Neuronal stem cell (in vitro differentiated cells): ENCODE measurements around the gene PRSS8.
A peak's percentile ranks its signal among the peaks of the same experiment; 100 is the strongest.

ENCODE experiments used
- DNase-seq: peaks from one replicate; pipeline ENCODE4 v3.0.0-alpha.2; 2013; ENCODE audit warnings: low spot score
- H2AFZ ChIP-seq: one replicate; pipeline ENCODE4 v1.6.1; 2013; ENCODE audit warnings: mild to moderate bottlenecking, low read length, inconsistent platforms
- H2AK5ac ChIP-seq: 2 replicates; pipeline ENCODE4 v1.6.1; 2013; ENCODE audit warnings: low read depth, mild to moderate bottlenecking, inconsistent platforms, low read length, moderate library complexity, mixed read lengths
- H2BK120ac ChIP-seq: 2 replicates; pipeline ENCODE4 v1.6.1; 2013; ENCODE audit warnings: low read depth, mild to moderate bottlenecking, inconsistent platforms, low read length, moderate library complexity, mixed read lengths
- H2BK12ac ChIP-seq: one replicate; pipeline ENCODE4 v1.6.1; 2013; ENCODE audit warnings: low read length, inconsistent platforms
- H2BK15ac ChIP-seq: 2 replicates; pipeline ENCODE4 v1.6.1; 2013; ENCODE audit warnings: mild to moderate bottlenecking, low read length, inconsistent platforms, mixed read lengths
- H2BK5ac ChIP-seq: one replicate; pipeline ENCODE4 v1.6.1; 2013; ENCODE audit warnings: inconsistent platforms, mild to moderate bottlenecking, low read length, moderate library complexity
- H3K14ac ChIP-seq: one replicate; pipeline ENCODE4 v1.6.1; 2013; ENCODE audit warnings: low read length, inconsistent platforms
- H3K18ac ChIP-seq: 2 replicates; pipeline ENCODE4 v1.6.1; 2013; ENCODE audit warnings: low read length, inconsistent platforms
- H3K23ac ChIP-seq: 2 replicates; pipeline ENCODE4 v1.6.1; 2013; ENCODE audit warnings: low read depth, mild to moderate bottlenecking, mixed read lengths, low read length, inconsistent platforms; ENCODE audit not compliant: poor library complexity
- H3K27ac ChIP-seq: replicated peaks from 3 replicates; pipeline ENCODE4 v1.5.1; 2013; ENCODE audit warnings: low read length, inconsistent platforms
- H3K27me3 ChIP-seq, 3 experiments: 2 replicates each; pipeline ENCODE4 v1.6.1; 2013; ENCODE audit warnings: low read length in 3 of 3, mild to moderate bottlenecking in 2 of 3, inconsistent platforms in 1 of 3, low read depth in 1 of 3, mixed read lengths in 1 of 3, moderate library complexity in 1 of 3; ENCODE audit not compliant: control insufficient read depth in 3 of 3, insufficient read depth in 3 of 3
- H3K36me3 ChIP-seq, 2 donors: replicated peaks in 1 of 2; 2 replicates each; pipeline ENCODE4 v1.6.1; 2013; ENCODE audit warnings: low read length in 2 of 2; ENCODE audit not compliant: control insufficient read depth in 2 of 2, insufficient read depth in 2 of 2
- H3K4ac ChIP-seq: 2 replicates; pipeline ENCODE4 v1.6.1; 2013; ENCODE audit warnings: inconsistent platforms, mild to moderate bottlenecking, low read length, moderate library complexity
- H3K4me1 ChIP-seq, 2 donors: 1 replicate in 1 of 2; 2 replicates in 1 of 2; pipeline ENCODE4 v1.6.1; 2013; ENCODE audit warnings: low read length in 2 of 2, low read depth in 1 of 2; ENCODE audit not compliant: control insufficient read depth in 2 of 2, insufficient read depth in 1 of 2
- H3K4me2 ChIP-seq: one replicate; pipeline ENCODE4 v1.6.1; 2013; ENCODE audit warnings: mild to moderate bottlenecking, low read length, inconsistent platforms; ENCODE audit not compliant: insufficient read depth, poor library complexity, severe bottlenecking
- H3K4me3 ChIP-seq, 2 donors: 2 replicates each; pipeline ENCODE4 v1.5.1; 2013; ENCODE audit warnings: low read length in 2 of 2, mild to moderate bottlenecking in 2 of 2, inconsistent platforms in 1 of 2, moderate library complexity in 1 of 2
- H3K79me1 ChIP-seq: one replicate; pipeline ENCODE4 v1.6.1; 2013; ENCODE audit warnings: low read depth, mild to moderate bottlenecking, inconsistent platforms, low read length, moderate library complexity
- H3K9ac ChIP-seq: one replicate; pipeline ENCODE4 v1.6.1; 2013; ENCODE audit warnings: mild to moderate bottlenecking, low read depth, low read length, inconsistent platforms; ENCODE audit not compliant: poor library complexity
- H3K9me3 ChIP-seq, 2 donors: replicated peaks in 1 of 2; 2 replicates each; pipeline versions ENCODE3 to v1.6.1; 2013; ENCODE audit warnings: low read length in 2 of 2, mild to moderate bottlenecking in 2 of 2, inconsistent platforms in 1 of 2, low read depth in 1 of 2, mixed read lengths in 1 of 2, moderate library complexity in 1 of 2; ENCODE audit not compliant: control insufficient read depth in 2 of 2, insufficient read depth in 1 of 2
- H4K8ac ChIP-seq: one replicate; pipeline ENCODE4 v1.6.1; 2013; ENCODE audit warnings: low read depth, mild to moderate bottlenecking, inconsistent platforms, low read length, moderate library complexity
- H4K91ac ChIP-seq: one replicate; pipeline ENCODE4 v1.6.1; 2013; ENCODE audit warnings: low read length, low read depth, mild to moderate bottlenecking, inconsistent platforms; ENCODE audit not compliant: poor library complexity
- WGBS, 2 donors: extraction: QIAGEN DNeasy Blood & Tissue Kit; methylation state at CpG; one replicate each; pipeline ENCODE4 v1.1.7; 2013; ENCODE audit warnings: missing lambda C conversion rate in 2 of 2, mixed read lengths in 1 of 2; ENCODE audit not compliant: insufficient read length in 2 of 2, insufficient replicate concordance in 1 of 2; ENCODE audit errors: extremely low coverage in 2 of 2; 5-methylcytosine and 5-hydroxymethylcytosine counted together

The PRSS8 gene

GRCh38 chr16:31087481-31087880 lies 48.0 kb downstream of the PRSS8 start:
- Histone ChIP-seq H4K91ac (no peak overlapping the region), H3K27me3 (no peaks in the 10 kb centered on the region), H2BK12ac (no peak overlapping the region), H2BK5ac (no peak overlapping the region), H3K18ac (no peak overlapping the region), H3K4me2 (no peak overlapping the region), H3K9me3 (peaks cover 0 to 2% of the 10 kb centered on the region in 2 donors), H2BK120ac (no peak overlapping the region), H3K14ac (no peak overlapping the region), H3K27ac (no peak overlapping the region), H3K36me3 (peaks cover 23 to 51% of the 10 kb centered on the region in 2 donors), H3K9ac (no peak overlapping the region), H3K23ac (no peak overlapping the region), H3K79me1 (no peaks in the 10 kb centered on the region), H2BK15ac (no peak overlapping the region), H3K4me1 (no peaks in the 10 kb centered on the region), H3K4ac (no peak overlapping the region), H2AFZ (no peak overlapping the region), H4K8ac (no peak overlapping the region), H2AK5ac (no peak overlapping the region), H3K4me3 (no peak overlapping the region)
- no peak for DNase-seq
- WGBS, 2 donors: no CpG with 5 or more reads among the region's 8 CpGs

GRCh38 chr16:31086629-31086906 lies 49.0 kb downstream of the PRSS8 start:
- no peak overlapping the region for H3K9ac ChIP-seq
- no peak overlapping the region for H3K4me3 ChIP-seq
- no peak overlapping the region for H2AFZ ChIP-seq
- no peak overlapping the region for H4K8ac ChIP-seq
- H3K4me2 ChIP-seq: no peak overlapping the region
- no peak overlapping the region for H2BK5ac ChIP-seq
- H3K4me1 ChIP-seq: no peaks in the 10 kb centered on the region
- H3K23ac ChIP-seq: no peak overlapping the region
- H3K36me3 ChIP-seq: peaks cover 31 to 57% of the 10 kb centered on the region in 2 donors
- no peak overlapping the region for H3K18ac ChIP-seq
- peaks cover 3% of the 10 kb centered on the region for H3K79me1 ChIP-seq
- no peak overlapping the region for H3K27ac ChIP-seq
- H2BK12ac ChIP-seq: no peak overlapping the region
- no peak overlapping the region for H2BK15ac ChIP-seq
- no peak for DNase-seq
- WGBS, 2 donors: no CpG with 5 or more reads among the region's 6 CpGs
- H2BK120ac ChIP-seq: no peak overlapping the region
- no peak overlapping the region for H3K4ac ChIP-seq
- no peak overlapping the region for H2AK5ac ChIP-seq
- no peak overlapping the region for H4K91ac ChIP-seq
- no peak overlapping the region for H3K14ac ChIP-seq
- H3K27me3 ChIP-seq: no peaks in the 10 kb centered on the region
- H3K9me3 ChIP-seq: peaks cover 0 to 2% of the 10 kb centered on the region in 2 donors

- H3K14ac ChIP-seq: no peak overlapping the region
- peaks cover 0 to 2% of the 10 kb centered on the region in 2 donors for H3K9me3 ChIP-seq
- no peak overlapping the region for H3K4me3 ChIP-seq
- H3K27me3 ChIP-seq: no peaks in the 10 kb centered on the region
- H2AK5ac ChIP-seq: no peak overlapping the region
- H3K27ac ChIP-seq: no peak overlapping the region
- H2BK120ac ChIP-seq: no peak overlapping the region
- no peak overlapping the region for H2BK5ac ChIP-seq
- H3K9ac ChIP-seq: no peak overlapping the region
- DNase-seq: no peak
- no peaks in the 10 kb centered on the region for H3K4me1 ChIP-seq
- peaks cover 33 to 58% of the 10 kb centered on the region in 2 donors for H3K36me3 ChIP-seq
- no peak overlapping the region for H2BK12ac ChIP-seq
- no peak overlapping the region for H2BK15ac ChIP-seq
- H3K4me2 ChIP-seq: no peak overlapping the region
- no peak overlapping the region for H2AFZ ChIP-seq
- H3K23ac ChIP-seq: no peak overlapping the region
- H4K8ac ChIP-seq: peak overlapping the region; percentile 65
- no peak overlapping the region for H3K18ac ChIP-seq
- H3K4ac ChIP-seq: no peak overlapping the region
- no CpG with 5 or more reads among the region's 18 CpGs for WGBS, 2 donors
- H4K91ac ChIP-seq: no peak overlapping the region
- H3K79me1 ChIP-seq: peaks cover 5% of the 10 kb centered on the region
These were observed 49.5 kb downstream of the PRSS8 start for GRCh38 chr16:31085873-31086628.

GRCh38 chr16:31085411-31085810 lies 50.1 kb downstream of the PRSS8 start:
- Histone ChIP-seq H2AFZ (no peak overlapping the region), H3K4ac (no peak overlapping the region), H3K9me3 (peaks cover 0 to 2% of the 10 kb centered on the region in 2 donors), H3K23ac (no peak overlapping the region), H3K27ac (no peak overlapping the region), H3K36me3 (peaks cover 35 to 58% of the 10 kb centered on the region in 2 donors), H3K4me3 (no peak overlapping the region), H2AK5ac (no peak overlapping the region), H2BK12ac (no peak overlapping the region), H2BK15ac (no peak overlapping the region), H3K79me1 (peaks cover 8% of the 10 kb centered on the region), H4K8ac (no peak overlapping the region), H3K18ac (no peak overlapping the region), H3K27me3 (no peaks in the 10 kb centered on the region), H3K4me2 (no peak overlapping the region), H2BK5ac (no peak overlapping the region), H4K91ac (no peak overlapping the region), H3K14ac (no peak overlapping the region), H3K4me1 (no peaks in the 10 kb centered on the region), H3K9ac (no peak overlapping the region), H2BK120ac (no peak overlapping the region)
- DNase-seq: no peak
- WGBS, 2 donors: no CpG with 5 or more reads among the region's 8 CpGs
